Stimulated activated CD4-positive, alpha-beta T cell treated with anti-CD3 and anti-CD28 coated beads, Interleukin-1b, Interleukin-23, amount 100 ng/mL, for 48 hours (primary cell): ENCODE results near the gene ELAVL4.

Experiments used
- DNase-seq: peaks from one replicate; pipeline ENCODE4 v3.0.0-alpha.2; 2020

Gene ELAVL4

GRCh38 chr1:50108497-50109059 lies at the start of gene ELAVL4:
ELAVL4 (plus strand) TSS chr1:50108920; CDS start chr1:50109190, 270 bp downstream.
- DNase-seq: no peak

DNA sequence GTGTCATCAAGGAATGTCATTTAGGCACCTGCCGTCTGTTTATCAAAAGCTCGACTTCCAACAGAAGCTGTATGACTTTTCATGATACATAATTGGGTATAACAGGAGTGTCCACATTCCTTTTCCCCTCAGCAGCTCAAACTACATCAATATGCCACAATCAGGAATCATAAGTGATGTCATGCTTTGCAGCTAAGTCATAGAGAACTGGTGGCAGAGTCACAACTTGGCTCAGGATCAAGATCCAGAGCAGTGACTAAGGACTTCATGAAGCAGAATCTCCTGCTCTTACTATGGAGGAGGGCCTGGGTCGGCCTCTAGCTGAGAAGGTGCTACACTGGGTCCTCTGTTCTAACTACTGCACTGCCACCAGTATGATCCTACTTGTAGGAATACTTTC lies 48.4 kb upstream of the ELAVL4 start:
- no peak for DNase-seq

DNA sequence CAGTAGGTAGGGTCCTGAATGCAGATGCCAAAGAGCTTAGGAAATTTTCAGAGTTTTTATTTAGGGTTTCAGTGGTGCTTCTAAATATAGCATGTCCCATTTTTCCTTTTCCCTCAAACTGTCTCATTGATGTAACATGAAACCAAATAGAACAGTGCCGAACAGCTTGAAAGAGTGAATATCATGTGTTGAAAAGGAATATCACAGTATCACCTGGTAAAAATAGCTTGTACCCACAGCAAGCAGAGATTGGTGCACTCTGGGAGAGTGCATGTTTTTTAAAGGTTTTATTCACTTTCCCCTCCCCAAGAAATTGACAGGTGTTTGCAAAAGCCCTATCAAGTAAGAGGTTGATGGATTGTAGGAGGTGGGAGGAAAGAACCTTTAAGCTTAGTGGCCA lies 41.9 kb upstream of the ELAVL4 start:
- DNase-seq: no peak

- no peak for DNase-seq
These were observed 33.8 kb upstream of the ELAVL4 start for GRCh38 chr1:50074931-50075330.

GRCh38 chr1:50077273-50077672 lies 31.4 kb upstream of the ELAVL4 start:
- DNase-seq: no peak

DNA sequence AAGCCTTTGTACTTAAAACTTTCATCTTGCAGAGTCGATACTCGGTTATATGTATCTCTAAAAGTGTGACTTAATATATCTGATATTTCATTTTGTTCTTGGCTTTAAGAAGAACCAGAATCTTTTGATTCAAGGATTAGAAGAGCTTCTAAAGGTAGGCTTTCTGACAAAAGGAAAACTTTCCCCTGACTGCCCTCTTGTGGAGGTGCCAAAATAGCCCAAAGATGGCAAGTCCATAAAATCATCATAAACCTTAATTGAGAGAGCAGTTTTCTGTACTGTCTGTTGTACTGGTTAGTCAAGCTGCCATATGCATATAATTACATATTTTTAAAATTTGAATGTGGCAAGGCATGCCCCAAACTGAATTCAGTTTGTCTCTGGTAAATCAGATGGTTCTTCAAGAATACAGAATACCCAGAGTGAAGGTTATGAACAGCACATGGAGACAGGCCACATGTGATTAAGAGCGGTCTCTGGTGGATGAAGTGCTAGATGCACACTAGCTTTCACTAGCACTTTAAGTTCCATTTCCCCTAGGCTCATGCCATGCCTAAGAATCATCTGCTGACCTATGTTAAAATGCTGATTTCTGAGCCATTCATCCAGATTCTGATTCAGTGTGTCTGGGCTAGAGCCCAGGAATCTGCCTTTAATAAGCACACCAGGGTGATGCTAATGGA lies 27.7 kb upstream of the ELAVL4 start:
- no peak for DNase-seq

DNA sequence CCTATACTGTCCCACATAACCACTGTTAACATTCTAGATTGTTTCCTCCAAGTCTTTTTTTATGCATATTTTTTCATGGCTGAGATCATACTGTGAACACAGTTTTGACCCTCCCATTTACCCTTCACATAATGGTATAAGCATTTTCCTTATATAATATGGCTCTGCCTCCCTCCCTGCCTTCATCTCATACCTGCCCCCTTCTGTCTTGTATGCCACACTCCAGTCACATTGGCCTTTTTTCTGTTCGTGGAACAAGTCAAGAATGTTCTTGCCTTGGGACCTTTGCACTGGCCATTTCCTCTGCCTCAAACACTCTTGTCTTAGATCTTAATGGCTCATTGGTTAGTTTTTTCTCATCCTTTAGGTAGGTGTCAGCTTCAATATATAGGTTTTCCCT lies 24.3 kb upstream of the ELAVL4 start:
- DNase-seq: no peak

DNA sequence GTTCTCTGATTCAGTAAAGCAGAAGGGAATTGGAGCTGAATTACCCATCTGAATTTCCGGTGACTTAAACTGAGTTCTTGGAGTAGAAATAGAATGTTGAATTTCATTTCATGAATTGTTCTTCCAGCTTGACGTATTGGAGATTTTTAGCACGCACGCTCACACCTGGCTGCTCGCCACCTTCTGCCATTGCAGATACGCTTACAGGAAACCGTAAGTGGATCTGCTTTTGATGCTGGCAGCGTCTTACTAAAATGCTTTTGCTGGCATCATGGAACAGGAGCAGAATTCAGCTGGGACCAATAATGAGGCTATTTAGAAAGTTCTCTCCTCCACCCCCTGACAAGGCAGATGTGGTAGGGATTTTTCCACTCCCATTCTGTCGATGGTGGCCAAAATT lies 17.7 kb upstream of the ELAVL4 start:
- no peak for DNase-seq

DNA sequence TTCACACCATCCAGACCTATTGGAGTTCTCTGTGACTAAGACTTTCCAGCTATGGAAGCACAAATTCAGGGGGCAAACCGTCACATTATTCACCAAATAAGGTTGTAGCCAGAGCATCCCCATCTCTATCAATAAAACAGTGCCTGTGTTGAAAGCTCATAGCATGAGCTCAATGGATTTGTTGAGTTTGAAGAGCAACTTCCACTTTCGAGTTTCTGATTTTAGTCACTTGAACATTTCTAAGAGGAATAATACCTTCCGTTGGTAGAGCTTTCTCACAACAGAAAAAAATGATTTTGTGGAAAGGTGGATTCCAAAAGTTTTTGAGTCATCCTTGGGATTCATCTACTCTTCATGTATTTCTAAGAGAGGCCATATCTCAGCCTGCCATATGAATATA lies 13.0 kb upstream of the ELAVL4 start:
- DNase-seq: no peak

DNA sequence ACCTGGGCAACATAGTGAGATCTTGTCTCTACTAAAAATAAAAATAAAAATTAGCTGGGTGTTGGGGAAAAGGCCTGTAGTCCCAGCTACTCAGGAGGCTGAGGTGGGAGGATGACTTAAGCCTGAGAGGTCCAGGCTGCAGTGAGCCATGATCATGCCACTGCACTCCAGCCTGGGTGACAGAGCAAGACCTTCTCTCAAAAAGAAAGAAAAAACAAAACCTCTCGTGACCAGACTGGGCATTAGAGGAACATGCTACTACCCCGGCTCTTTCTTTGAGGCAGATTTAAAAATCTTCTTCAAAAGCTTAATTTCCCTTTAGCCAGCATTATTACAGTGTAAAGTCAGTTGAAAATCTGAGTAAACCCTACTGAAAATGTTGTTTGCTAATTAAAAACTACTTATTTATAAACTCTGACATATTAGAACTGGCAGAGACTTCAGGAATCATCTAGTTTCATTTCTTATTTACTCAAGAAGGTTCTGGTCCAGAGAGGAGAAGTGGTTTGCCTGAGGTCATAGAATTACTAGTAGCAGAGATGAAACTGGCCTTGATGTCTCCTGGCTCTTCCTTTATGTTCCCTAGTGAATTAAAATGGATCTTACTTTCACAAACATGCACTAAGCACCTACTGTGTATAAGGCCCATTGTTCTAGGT lies 11.6 kb upstream of the ELAVL4 start:
- no peak for DNase-seq

GRCh38 chr1:50097791-50098190 lies 10.9 kb upstream of the ELAVL4 start:
- no peak for DNase-seq

DNA sequence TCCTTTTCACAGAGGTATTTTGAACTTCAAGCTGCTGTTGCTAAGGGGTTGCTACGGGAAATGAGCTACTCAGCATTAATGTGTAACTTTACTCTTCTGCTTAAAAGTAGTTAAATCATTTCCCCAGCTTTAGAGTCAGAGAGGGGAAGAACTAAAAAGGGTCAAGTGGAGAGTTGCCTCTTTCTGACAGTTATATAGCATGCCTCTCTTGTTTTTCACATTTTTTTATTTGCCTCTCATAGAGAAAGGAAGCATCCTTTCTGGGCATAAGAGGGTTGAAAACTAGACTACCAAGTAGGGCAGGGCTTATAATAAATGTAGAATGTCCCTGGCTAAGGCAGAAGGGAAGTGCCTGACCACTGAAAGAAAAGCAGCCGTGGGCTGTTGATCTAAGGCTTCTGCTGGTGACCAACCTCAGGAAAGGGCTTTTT lies 10.1 kb upstream of the ELAVL4 start:
- no peak for DNase-seq

GRCh38 chr1:50099654-50100053 lies 9.1 kb upstream of the ELAVL4 start:
- DNase-seq: no peak

GRCh38 chr1:50103615-50104081 lies 5.1 kb upstream of the ELAVL4 start:
- no peak for DNase-seq

DNA sequence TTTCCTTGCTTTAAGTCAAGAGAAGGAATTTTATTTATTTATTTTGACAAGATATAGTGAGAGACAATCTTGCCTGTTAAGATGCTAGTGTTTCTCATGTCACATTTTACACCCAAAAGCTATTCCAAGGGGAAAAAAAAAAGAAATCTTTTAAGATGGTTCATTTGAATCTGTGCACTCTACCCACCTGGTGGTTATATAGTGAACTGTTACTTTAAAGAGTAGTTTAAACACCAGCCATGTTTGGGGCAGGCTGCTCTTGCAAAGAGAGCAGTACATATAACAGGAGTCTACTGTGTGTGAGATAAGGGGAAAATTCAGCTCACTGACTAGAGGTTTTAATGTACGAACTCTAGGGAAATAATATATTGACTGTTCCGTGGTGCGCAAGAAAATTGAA lies 3.3 kb upstream of the ELAVL4 start:
- no peak for DNase-seq

- DNase-seq: no peak
These were observed 2.5 kb upstream of the ELAVL4 start for GRCh38 chr1:50106095-50106761.

GRCh38 chr1:50109116-50109515 lies 396 bp downstream of the ELAVL4 start:
- DNase-seq: no peak

- no peak for DNase-seq
These were observed 941 bp downstream of the ELAVL4 start for GRCh38 chr1:50109647-50110075.

- no peak for DNase-seq
These were observed 1.4 kb downstream of the ELAVL4 start for GRCh38 chr1:50110151-50110550.

DNA sequence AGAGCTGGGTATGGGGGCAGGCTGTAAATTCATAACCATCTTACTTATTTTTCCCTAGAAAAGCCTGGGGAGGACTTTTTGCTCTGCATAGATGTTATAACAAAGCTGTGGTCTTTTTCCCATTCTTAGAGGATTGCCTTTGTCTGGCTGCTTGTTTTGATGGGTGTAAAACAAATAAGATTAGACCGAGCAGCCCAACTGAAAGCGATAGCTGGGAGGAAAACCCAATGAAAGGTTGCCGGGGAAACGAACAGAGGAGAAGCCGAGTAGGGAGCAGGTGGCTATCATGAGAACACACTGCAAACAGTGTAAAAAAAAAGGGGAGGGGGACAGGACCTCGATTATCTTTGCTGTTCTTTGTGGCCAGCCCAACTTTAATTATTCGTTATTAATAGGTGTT lies 1.9 kb downstream of the ELAVL4 start:
- DNase-seq: no peak

GRCh38 chr1:50111503-50111902 lies 2.8 kb downstream of the ELAVL4 start:
- no peak for DNase-seq

- DNase-seq: no peak
These were observed 3.5 kb downstream of the ELAVL4 start for GRCh38 chr1:50112193-50112592.

- no peak for DNase-seq
These were observed 14.4 kb downstream of the ELAVL4 start for GRCh38 chr1:50123071-50123470.
